DND-41 (cell line): ENCODE results near the gene PPOX.

ENCODE experiments used
- ATAC-seq: fragments of 200-7000 bp; cut with Tn5 transposase; 3 replicates; pipeline ENCODE4 v1.9.1; 2021; ENCODE audit warnings: low read depth; ENCODE audit not compliant: insufficient read depth
- DNase-seq: peaks from one replicate; pipeline ENCODE4 v3.0.0-alpha.2; 2020
- H2AFZ ChIP-seq: 2 replicates; pipeline ENCODE4 v1.6.0; 2012; ENCODE audit warnings: low read depth, low read length
- H3K27ac ChIP-seq: 2 replicates; pipeline ENCODE4 v1.5.1; 2012; ENCODE audit warnings: low read length, inconsistent platforms
- H3K27me3 ChIP-seq: fragments of 200-600 bp; sonication (generic); 2 replicates; pipeline ENCODE4 v1.6.0; 2012; ENCODE audit warnings: low read length, mild to moderate bottlenecking, inconsistent platforms; ENCODE audit not compliant: insufficient read depth, poor library complexity
- H3K36me3 ChIP-seq: 2 replicates; pipeline ENCODE4 v1.5.1; 2012; ENCODE audit warnings: low read length, inconsistent platforms; ENCODE audit not compliant: insufficient read depth
- H3K4me1 ChIP-seq: 2 replicates; pipeline ENCODE4 v1.5.1; 2012; ENCODE audit warnings: mild to moderate bottlenecking, low read length; ENCODE audit not compliant: insufficient read depth
- H3K4me2 ChIP-seq: 2 replicates; pipeline ENCODE4 v1.6.0; 2012; ENCODE audit warnings: mild to moderate bottlenecking, moderate library complexity, low read length, inconsistent platforms; ENCODE audit not compliant: insufficient read depth
- H3K4me3 ChIP-seq, 2 experiments: fragments of 200-600 bp in 1 of 2; shearing (Covaris generic) in 1 of 2; 2 replicates each; pipeline ENCODE4 v1.5.1; 2012 to 2016; ENCODE audit warnings: inconsistent platforms in 2 of 2, low read length in 2 of 2, mild to moderate bottlenecking in 2 of 2, low read depth in 1 of 2, moderate library complexity in 1 of 2
- H3K79me2 ChIP-seq: 2 replicates; pipeline ENCODE4 v1.6.0; 2012; ENCODE audit warnings: low read length, inconsistent platforms; ENCODE audit not compliant: insufficient read depth
- H3K9ac ChIP-seq: 2 replicates; pipeline ENCODE4 v1.6.0; 2012; ENCODE audit warnings: low read depth, mild to moderate bottlenecking, inconsistent platforms, low read length, moderate library complexity
- H3K9me3 ChIP-seq: 2 replicates; pipeline ENCODE4 v1.5.1; 2012; ENCODE audit warnings: low read length, moderate library complexity, mild to moderate bottlenecking, inconsistent platforms; ENCODE audit not compliant: insufficient read depth, severe bottlenecking
- H4K20me1 ChIP-seq: 2 replicates; pipeline ENCODE4 v1.6.0; 2012; ENCODE audit warnings: low read length; ENCODE audit not compliant: insufficient read depth
- CTCF ChIP-seq: IDR thresholded peaks from 2 replicates; pipeline ENCODE4 v1.5.1; 2012; ENCODE audit warnings: borderline replicate concordance, low read length, moderate library complexity, mild to moderate bottlenecking; ENCODE audit not compliant: poor library complexity, severe bottlenecking; ENCODE audit errors: extremely low read depth
- EZH2 ChIP-seq: IDR thresholded peaks from 3 replicates; pipeline ENCODE4 v1.6.1; 2012; ENCODE audit warnings: borderline replicate concordance, low read depth, mild to moderate bottlenecking, moderate library complexity, low read length, inconsistent platforms; ENCODE audit not compliant: severe bottlenecking

The PPOX gene

GRCh38 chr1:161171696-161172095 lies 5.5 kb downstream of the PPOX start:
- Histone ChIP-seq H3K4me3 (no peak overlapping the region), H3K79me2 (peaks cover 19% of the 10 kb centered on the region), H3K4me2 (no peak overlapping the region), H2AFZ (no peak overlapping the region), H3K36me3 (peaks cover 63% of the 10 kb centered on the region), H3K9me3 (no peaks in the 10 kb centered on the region), H3K27me3 (no peaks in the 10 kb centered on the region), H3K4me1 (peaks cover 34% of the 10 kb centered on the region), H4K20me1 (no peaks in the 10 kb centered on the region), H3K27ac (no peak overlapping the region), H3K9ac (no peak overlapping the region)
- TF ChIP-seq CTCF, result no peak
- no peak for TF ChIP-seq EZH2
- no peak for DNase-seq
- no peak for ATAC-seq

GRCh38 chr1:161172349-161172748 lies 6.1 kb downstream of the PPOX start:
- Histone ChIP-seq H3K9ac (no peak overlapping the region), H3K4me2 (no peak overlapping the region), H3K36me3 (peaks cover 63% of the 10 kb centered on the region), H2AFZ (no peak overlapping the region), H3K27ac (no peak overlapping the region), H3K79me2 (peaks cover 18% of the 10 kb centered on the region), H4K20me1 (no peaks in the 10 kb centered on the region), H3K9me3 (no peaks in the 10 kb centered on the region), H3K4me3 (no peak overlapping the region), H3K4me1 (peaks cover 30% of the 10 kb centered on the region), H3K27me3 (no peaks in the 10 kb centered on the region)
- ATAC-seq (no peak), DNase-seq (no peak)
- TF ChIP-seq CTCF (no peak), EZH2 (no peak)

- Histone ChIP-seq H3K36me3 (peaks cover 63% of the 10 kb centered on the region), H3K27ac (no peak overlapping the region), H3K9me3 (no peaks in the 10 kb centered on the region), H3K4me3 (no peak overlapping the region), H2AFZ (no peak overlapping the region), H3K4me1 (peaks cover 30% of the 10 kb centered on the region), H3K79me2 (peaks cover 18% of the 10 kb centered on the region), H3K9ac (no peak overlapping the region), H4K20me1 (no peaks in the 10 kb centered on the region), H3K4me2 (no peak overlapping the region), H3K27me3 (no peaks in the 10 kb centered on the region)
- no peak for DNase-seq
- TF ChIP-seq CTCF (no peak), EZH2 (no peak)
- ATAC-seq, result no peak
These were observed 6.7 kb downstream of the PPOX start for GRCh38 chr1:161172776-161173376.
